IMR-90 (cell line): ENCODE results near the gene KIRREL2.

Experiments used
- CEBPB ChIP-seq: IDR thresholded peaks from 2 replicates; pipeline ENCODE4 v1.6.1; 2012; ENCODE audit warnings: low read depth, low read length, improper control_type of control experiment
- CHD1 ChIP-seq: IDR thresholded peaks from 2 replicates; pipeline ENCODE4 v1.6.1; 2012; ENCODE audit warnings: low read depth, low read length, improper control_type of control experiment
- CTCF ChIP-seq: conservative IDR thresholded peaks from 2 replicates; pipeline ENCODE4 v1.5.1; 2012; ENCODE audit warnings: mild to moderate bottlenecking, low read depth, low read length, improper control_type of control experiment
- MAZ ChIP-seq: IDR thresholded peaks from 2 replicates; pipeline ENCODE4 v1.6.1; 2012; ENCODE audit warnings: low read depth, mild to moderate bottlenecking, low read length, improper control_type of control experiment, moderate library complexity, borderline replicate concordance
- MXI1 ChIP-seq: IDR thresholded peaks from 2 replicates; pipeline ENCODE4 v1.6.1; 2012; ENCODE audit warnings: low read depth, mild to moderate bottlenecking, low read length, moderate library complexity, borderline replicate concordance
- POLR2A ChIP-seq: IDR thresholded peaks from 2 replicates; pipeline ENCODE4 v1.6.1; 2012; ENCODE audit warnings: mild to moderate bottlenecking, low read depth, low read length
- RAD21 ChIP-seq: IDR thresholded peaks from 2 replicates; pipeline ENCODE4 v1.6.1; 2012; ENCODE audit warnings: low read length, improper control_type of control experiment
- RFX5 ChIP-seq: IDR thresholded peaks from 2 replicates; pipeline ENCODE4 v1.8.0; 2012; ENCODE audit warnings: low read depth, mild to moderate bottlenecking, low read length, moderate library complexity
- SMC3 ChIP-seq: fragments of 150-350 bp; IDR thresholded peaks from 2 replicates; pipeline ENCODE4 v1.6.1; 2016; ENCODE audit warnings: low read depth, mild to moderate bottlenecking, antibody characterized with exemption, low read length, moderate library complexity
- USF2 ChIP-seq: fragments of 150-350 bp; IDR thresholded peaks from 2 replicates; pipeline ENCODE4 v1.6.1; 2017; ENCODE audit warnings: mild to moderate bottlenecking, antibody characterized with exemption, low read length, low read depth

DNA sequence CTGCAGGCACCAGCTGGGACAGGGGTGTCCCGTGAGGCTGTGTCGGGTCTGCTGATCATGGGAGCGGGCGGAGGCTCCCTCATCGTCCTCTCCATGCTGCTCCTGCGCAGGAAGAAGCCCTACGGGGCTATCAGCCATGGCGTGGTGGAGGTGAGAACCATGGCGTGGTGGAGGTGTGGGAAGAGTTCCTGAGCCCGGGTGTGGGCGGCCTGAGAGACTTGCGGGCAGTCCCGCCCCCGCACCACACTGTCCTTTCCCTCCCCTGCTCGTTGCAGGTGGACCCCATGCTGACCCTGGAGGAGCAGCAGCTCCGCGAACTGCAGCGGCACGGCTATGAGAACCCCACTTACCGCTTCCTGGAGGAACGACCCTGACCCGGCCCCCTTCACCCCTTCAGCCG is 22.4 kb downstream of the KIRREL2 start:
- no peak for TF ChIP-seq CTCF
- TF ChIP-seq POLR2A = no peak
- TF ChIP-seq USF2 = no peak
- no peak for TF ChIP-seq MAZ
- no peak for TF ChIP-seq RFX5
- TF ChIP-seq CEBPB = no peak
- TF ChIP-seq SMC3 = no peak
- no peak for TF ChIP-seq MXI1
- no peak for TF ChIP-seq CHD1
- no peak for TF ChIP-seq RAD21
